Trophoblast cell (in vitro differentiated cells and primary cell): ENCODE results near the gene DIAPH2.

ENCODE experiments used
- DNase-seq, 2 donors: peaks; one replicate each; pipeline ENCODE4 v3.0.0-alpha.2; 2016
- H2AFZ ChIP-seq: 2 replicates; pipeline ENCODE4 v1.6.1; 2013; ENCODE audit warnings: low read length, moderate library complexity, mild to moderate bottlenecking; ENCODE audit not compliant: insufficient read depth, poor library complexity
- H2AK5ac ChIP-seq: 2 replicates; pipeline ENCODE4 v1.6.1; 2013; ENCODE audit warnings: mild to moderate bottlenecking, low read length
- H2BK120ac ChIP-seq: 2 replicates; pipeline ENCODE4 v1.6.1; 2013; ENCODE audit warnings: low read length, mild to moderate bottlenecking, moderate library complexity; ENCODE audit not compliant: insufficient read depth, poor library complexity
- H2BK12ac ChIP-seq: 2 replicates; pipeline ENCODE4 v1.6.1; 2013; ENCODE audit warnings: mild to moderate bottlenecking, low read length, moderate library complexity
- H2BK5ac ChIP-seq: 2 replicates; pipeline ENCODE4 v1.6.1; 2013; ENCODE audit warnings: low read length, low read depth, moderate library complexity, mild to moderate bottlenecking; ENCODE audit not compliant: poor library complexity
- H3K14ac ChIP-seq: 2 replicates; pipeline ENCODE4 v1.6.1; 2013; ENCODE audit warnings: mild to moderate bottlenecking, low read length
- H3K18ac ChIP-seq: 2 replicates; pipeline ENCODE4 v1.6.1; 2013; ENCODE audit warnings: mild to moderate bottlenecking, low read length
- H3K23ac ChIP-seq: 2 replicates; pipeline ENCODE4 v1.6.1; 2013; ENCODE audit warnings: low read length
- H3K27ac ChIP-seq: 2 replicates; pipeline ENCODE4 v1.5.1; 2013; ENCODE audit warnings: low read depth, mild to moderate bottlenecking, inconsistent platforms, low read length, moderate library complexity
- H3K27me3 ChIP-seq: 2 replicates; pipeline ENCODE4 v1.6.1; 2013; ENCODE audit warnings: inconsistent platforms, mild to moderate bottlenecking, low read length, moderate library complexity; ENCODE audit not compliant: insufficient read depth
- H3K36me3 ChIP-seq, 2 experiments: 1 replicate in 1 of 2; 2 replicates in 1 of 2; pipeline ENCODE4 v1.6.1; 2013; ENCODE audit warnings: low read length in 2 of 2, mild to moderate bottlenecking in 2 of 2, moderate library complexity in 1 of 2; ENCODE audit not compliant: insufficient read depth in 2 of 2, control insufficient read depth in 1 of 2
- H3K4ac ChIP-seq: 2 replicates; pipeline ENCODE4 v1.6.1; 2013; ENCODE audit warnings: low read depth, mild to moderate bottlenecking, low read length, moderate library complexity
- H3K4me1 ChIP-seq, 2 experiments: 1 replicate in 1 of 2; 2 replicates in 1 of 2; pipeline ENCODE4 v1.6.1; 2013; ENCODE audit warnings: low read length in 2 of 2, mild to moderate bottlenecking in 2 of 2, moderate library complexity in 1 of 2; ENCODE audit not compliant: insufficient read depth in 2 of 2, control insufficient read depth in 1 of 2
- H3K4me2 ChIP-seq: 2 replicates; pipeline ENCODE4 v1.6.1; 2013; ENCODE audit warnings: inconsistent platforms, mild to moderate bottlenecking, low read length, moderate library complexity
- H3K4me3 ChIP-seq: 2 replicates; pipeline ENCODE4 v1.5.1; 2013; ENCODE audit warnings: mild to moderate bottlenecking, low read depth, low read length, inconsistent platforms
- H3K79me1 ChIP-seq: one replicate; pipeline ENCODE4 v1.6.1; 2013; ENCODE audit warnings: low read length
- H3K79me2 ChIP-seq: 2 replicates; pipeline ENCODE4 v1.6.1; 2013; ENCODE audit warnings: low read length, mild to moderate bottlenecking; ENCODE audit not compliant: control insufficient read depth, insufficient read depth, poor library complexity
- H3K9ac ChIP-seq: 2 replicates; pipeline ENCODE4 v1.6.1; 2013; ENCODE audit warnings: mild to moderate bottlenecking, low read length
- H3K9me3 ChIP-seq: 2 replicates; pipeline ENCODE4 v1.6.1; 2013; ENCODE audit warnings: low read depth, mild to moderate bottlenecking, control low read depth, inconsistent platforms, low read length; ENCODE audit not compliant: insufficient read depth
- H4K12ac ChIP-seq: 2 replicates; pipeline ENCODE4 v1.6.1; 2013; ENCODE audit warnings: low read depth, mild to moderate bottlenecking, low read length, moderate library complexity
- H4K8ac ChIP-seq: 2 replicates; pipeline ENCODE4 v1.6.1; 2013; ENCODE audit warnings: low read depth, mild to moderate bottlenecking, low read length, moderate library complexity
- H4K91ac ChIP-seq: one replicate; pipeline ENCODE4 v1.6.1; 2013; ENCODE audit warnings: low read depth, mild to moderate bottlenecking, low read length, moderate library complexity
- WGBS: extraction: QIAGEN DNeasy Blood & Tissue Kit; methylation state at CpG from one replicate; pipeline ENCODE4 v1.1.7; 2013; ENCODE audit warnings: missing lambda C conversion rate; ENCODE audit not compliant: insufficient read length, insufficient coverage; ENCODE audit errors: extremely low coverage; 5-methylcytosine and 5-hydroxymethylcytosine counted together

Gene DIAPH2

DNA sequence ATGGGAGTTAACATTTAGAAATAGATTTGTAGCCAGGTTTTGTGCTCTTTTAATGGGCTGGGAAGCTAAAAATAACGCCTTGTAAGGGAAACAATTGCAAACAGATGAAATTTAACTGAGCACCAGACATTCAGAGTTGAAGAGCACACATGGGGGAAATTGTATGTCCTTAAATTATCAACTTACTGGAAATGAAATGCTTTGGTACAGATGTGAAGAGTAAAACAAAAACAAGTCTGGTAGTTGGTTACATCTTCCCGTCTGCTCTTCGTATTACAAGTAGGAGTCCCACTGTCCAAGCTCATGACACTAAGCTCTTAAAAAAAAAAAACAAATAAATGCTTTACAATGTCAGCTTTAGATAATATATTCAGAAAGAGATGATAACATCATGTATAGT is 139.5 kb downstream of the DIAPH2 start:
- H3K79me1 ChIP-seq, result no peaks in the 10 kb centered on the region
- no peak overlapping the region for H3K4ac ChIP-seq
- no peak overlapping the region for H3K27ac ChIP-seq
- no peak for DNase-seq
- no peak overlapping the region for H3K4me3 ChIP-seq
- H3K9me3 ChIP-seq, result no peaks in the 10 kb centered on the region
- H4K8ac ChIP-seq, result no peak overlapping the region
- H4K12ac ChIP-seq, result no peak overlapping the region
- H3K27me3 ChIP-seq, result no peaks in the 10 kb centered on the region
- H3K18ac ChIP-seq, result no peak overlapping the region
- no peak overlapping the region for H2BK12ac ChIP-seq
- WGBS, result no CpG with 5 or more reads among the region's 3 CpGs
- H3K36me3 ChIP-seq, result no peaks in the 10 kb centered on the region
- no peaks in the 10 kb centered on the region for H3K4me1 ChIP-seq
- no peak overlapping the region for H4K91ac ChIP-seq
- no peak overlapping the region for H3K14ac ChIP-seq
- H3K4me2 ChIP-seq, result no peak overlapping the region
- no peak overlapping the region for H2AK5ac ChIP-seq
- H3K9ac ChIP-seq, result no peak overlapping the region
- no peak overlapping the region for H2BK5ac ChIP-seq
- no peak overlapping the region for H2AFZ ChIP-seq
- no peak overlapping the region for H2BK120ac ChIP-seq
- no peaks in the 10 kb centered on the region for H3K79me2 ChIP-seq
- H3K23ac ChIP-seq, result no peak overlapping the region

DNA sequence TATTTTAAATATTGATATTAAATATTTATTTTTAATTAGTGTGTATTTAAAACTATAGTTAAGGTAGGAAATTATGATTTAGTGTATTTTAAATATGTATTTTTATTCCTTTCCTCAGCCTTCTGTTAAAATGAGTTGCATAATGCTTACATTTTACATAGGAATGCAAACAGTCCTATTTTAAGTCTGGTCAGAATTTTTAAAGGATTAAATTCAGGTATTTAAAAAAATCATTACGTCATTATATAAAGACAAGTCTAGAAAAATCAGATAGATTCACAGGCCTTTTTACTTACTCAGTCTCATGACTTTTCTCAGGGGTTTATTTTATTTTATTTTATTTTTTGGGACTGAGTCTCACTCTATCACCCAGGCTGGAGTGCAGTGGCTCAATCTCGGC is 148.7 kb downstream of the DIAPH2 start:
- Histone ChIP-seq H3K9me3 (no peaks in the 10 kb centered on the region), H2AK5ac (no peak overlapping the region), H3K4ac (no peak overlapping the region), H3K18ac (no peak overlapping the region), H3K79me1 (no peaks in the 10 kb centered on the region), H2BK12ac (no peak overlapping the region), H3K4me3 (no peak overlapping the region), H3K27me3 (no peaks in the 10 kb centered on the region), H4K12ac (no peak overlapping the region), H2AFZ (no peak overlapping the region), H3K14ac (no peak overlapping the region), H3K27ac (no peak overlapping the region), H3K4me1 (no peaks in the 10 kb centered on the region), H3K4me2 (no peak overlapping the region), H3K9ac (no peak overlapping the region), H4K91ac (no peak overlapping the region), H3K36me3 (no peaks in the 10 kb centered on the region), H2BK5ac (no peak overlapping the region), H4K8ac (no peak overlapping the region), H3K23ac (no peak overlapping the region), H3K79me2 (no peaks in the 10 kb centered on the region), H2BK120ac (no peak overlapping the region)
- WGBS, result no CpG with 5 or more reads among the region's 2 CpGs
- peak in 1 of 2 donors; percentile 9 for DNase-seq

DNA sequence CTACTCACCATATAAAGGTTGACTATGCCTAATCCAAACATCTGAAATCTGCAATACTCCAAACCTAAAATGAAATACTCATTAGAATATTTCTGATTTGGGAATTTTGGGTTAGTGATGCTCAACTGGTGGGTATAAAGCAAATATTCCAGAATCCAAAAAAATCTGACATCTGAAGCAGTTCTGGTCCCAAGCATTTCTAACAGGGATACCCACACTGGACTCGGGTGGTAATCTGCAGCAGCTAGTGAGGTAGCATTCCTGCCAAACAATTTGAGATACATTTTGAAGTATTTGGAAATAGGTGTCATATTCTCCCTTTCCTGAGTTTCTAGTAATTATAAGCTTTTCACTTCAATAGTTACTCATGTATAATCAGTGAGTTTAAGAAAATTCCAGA is 149.5 kb downstream of the DIAPH2 start:
- H4K12ac ChIP-seq, result no peak overlapping the region
- H4K8ac ChIP-seq, result no peak overlapping the region
- H2AFZ ChIP-seq, result no peak overlapping the region
- no peak overlapping the region for H3K9ac ChIP-seq
- no peaks in the 10 kb centered on the region for H3K79me2 ChIP-seq
- H2AK5ac ChIP-seq, result no peak overlapping the region
- H2BK120ac ChIP-seq, result no peak overlapping the region
- H3K4me3 ChIP-seq, result no peak overlapping the region
- H3K27me3 ChIP-seq, result no peaks in the 10 kb centered on the region
- no peaks in the 10 kb centered on the region for H3K4me1 ChIP-seq
- no peak overlapping the region for H3K4ac ChIP-seq
- no peak overlapping the region for H3K18ac ChIP-seq
- DNase-seq, result peak in 1 of 2 donors; percentile 35
- H3K79me1 ChIP-seq, result no peaks in the 10 kb centered on the region
- no peak overlapping the region for H3K23ac ChIP-seq
- no peak overlapping the region for H2BK5ac ChIP-seq
- H4K91ac ChIP-seq, result no peak overlapping the region
- no peaks in the 10 kb centered on the region for H3K9me3 ChIP-seq
- H3K27ac ChIP-seq, result no peak overlapping the region
- no peak overlapping the region for H3K14ac ChIP-seq
- H3K36me3 ChIP-seq, result no peaks in the 10 kb centered on the region
- H2BK12ac ChIP-seq, result no peak overlapping the region
- H3K4me2 ChIP-seq, result no peak overlapping the region
- no CpG with 5 or more reads among the region's 1 CpG for WGBS

DNA sequence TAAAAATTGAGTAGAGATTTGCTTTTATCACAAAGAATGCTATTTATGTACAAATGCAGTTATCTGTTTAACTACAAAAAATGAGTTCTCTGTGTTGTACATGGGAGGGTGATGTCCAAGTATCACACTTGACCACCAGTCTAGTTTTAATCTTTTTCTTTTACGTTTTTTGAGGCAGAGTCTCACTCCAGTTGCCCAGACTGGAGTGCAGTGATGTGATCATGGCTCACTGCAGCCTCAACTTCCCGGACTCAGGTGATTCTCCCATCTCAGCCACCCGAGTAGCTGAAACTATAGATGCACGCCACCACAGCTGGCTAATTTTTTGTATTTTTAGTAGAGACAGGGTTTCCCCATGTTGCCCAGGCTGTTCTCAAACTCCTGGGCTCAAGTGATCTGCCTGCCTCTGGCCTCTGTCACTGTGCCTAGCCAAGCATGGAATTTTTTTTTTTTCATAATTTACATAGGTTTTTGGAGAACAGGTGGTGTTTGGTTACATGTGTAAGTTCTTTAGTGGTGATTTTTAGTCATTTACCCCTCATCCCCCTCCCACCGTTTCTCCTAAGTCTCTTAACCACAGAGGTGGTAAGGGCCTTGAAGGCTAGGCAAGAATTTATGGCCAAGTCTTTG is 151.1 kb downstream of the DIAPH2 start:
- Histone ChIP-seq H4K12ac (no peak overlapping the region), H3K14ac (no peak overlapping the region), H4K8ac (no peak overlapping the region), H3K4me1 (no peaks in the 10 kb centered on the region), H3K36me3 (no peaks in the 10 kb centered on the region), H3K4me3 (no peak overlapping the region), H3K79me2 (no peaks in the 10 kb centered on the region), H3K4me2 (no peak overlapping the region), H3K79me1 (no peaks in the 10 kb centered on the region), H3K9me3 (no peaks in the 10 kb centered on the region), H3K9ac (no peak overlapping the region), H3K27ac (no peak overlapping the region), H3K18ac (no peak overlapping the region), H4K91ac (no peak overlapping the region), H2BK120ac (no peak overlapping the region), H2BK12ac (no peak overlapping the region), H2BK5ac (no peak overlapping the region), H3K23ac (no peak overlapping the region), H3K4ac (no peak overlapping the region), H2AK5ac (no peak overlapping the region), H3K27me3 (no peaks in the 10 kb centered on the region), H2AFZ (no peak overlapping the region)
- DNase-seq, result no peak
- no CpG with 5 or more reads among the region's 5 CpGs for WGBS
